Panc1 (cell line): ENCODE data around the gene RNPS1.

Source experiments
- POLR2AphosphoS5 ChIP-seq: IDR thresholded peaks from 2 replicates; pipeline ENCODE4 v1.6.1; 2012; ENCODE audit warnings: mild to moderate bottlenecking, low read depth, low read length, moderate library complexity
- SIN3A ChIP-seq: IDR thresholded peaks from 2 replicates; pipeline ENCODE4 v1.6.1; 2012; ENCODE audit warnings: low read depth, mild to moderate bottlenecking, low read length, moderate library complexity, borderline replicate concordance; ENCODE audit not compliant: insufficient read depth
- TCF7L2 ChIP-seq: IDR thresholded peaks from 2 replicates; pipeline ENCODE4 v1.6.1; 2011; ENCODE audit warnings: mild to moderate bottlenecking, low read depth, low read length, inconsistent platforms
- TF ChIP-seq, protein P1 (sequence below): fragments of 450-650 bp; IDR thresholded peaks from 2 replicates; pipeline ENCODE4 v1.5.1; 2017; ENCODE audit warnings: mild to moderate bottlenecking

DNA sequence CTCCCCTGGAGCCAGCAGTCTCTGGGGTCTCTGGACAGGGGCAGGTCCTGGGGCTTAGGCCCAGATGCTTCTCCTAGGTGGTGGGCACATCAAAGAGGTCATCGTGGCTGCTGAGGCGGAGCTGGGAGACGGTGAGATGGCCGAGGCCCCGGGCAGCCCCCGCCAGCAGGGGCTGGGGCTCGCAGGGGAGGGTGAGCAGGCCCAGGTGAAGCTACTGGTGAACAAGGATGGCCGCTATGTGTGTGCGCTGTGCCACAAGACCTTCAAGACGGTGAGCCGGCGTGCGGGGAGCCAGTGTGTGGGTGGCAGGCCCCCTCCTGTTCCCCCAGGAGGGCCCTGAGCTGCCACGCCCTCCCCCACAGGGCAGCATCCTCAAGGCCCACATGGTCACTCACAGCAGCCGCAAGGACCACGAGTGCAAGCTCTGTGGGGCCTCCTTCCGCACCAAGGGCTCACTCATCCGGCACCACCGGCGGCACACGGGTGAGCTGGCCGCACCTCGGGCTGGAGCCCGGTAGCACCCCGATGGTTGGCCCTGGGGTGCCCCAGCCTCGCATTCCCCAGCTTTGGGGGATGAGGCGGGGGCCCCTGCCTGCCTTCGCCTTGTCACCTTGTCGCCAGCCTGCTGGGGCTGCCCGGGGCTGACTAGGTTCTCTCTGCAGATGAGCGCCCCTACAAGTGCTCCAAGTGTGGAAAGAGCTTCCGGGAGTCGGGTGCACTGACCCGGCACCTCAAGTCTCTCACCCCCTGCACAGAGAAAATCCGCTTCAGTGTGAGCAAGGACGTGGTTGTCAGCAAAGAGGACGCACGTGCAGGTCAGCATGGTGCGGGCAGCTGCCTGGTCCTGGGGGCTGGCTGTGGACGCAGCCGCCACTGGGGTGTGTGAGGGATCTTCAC is 35.6 kb downstream of the RNPS1 start:
- TF ChIP-seq TCF7L2 (no peak), SIN3A (no peak), POLR2AphosphoS5 (no peak)
- TF ChIP-seq, protein P1, sequence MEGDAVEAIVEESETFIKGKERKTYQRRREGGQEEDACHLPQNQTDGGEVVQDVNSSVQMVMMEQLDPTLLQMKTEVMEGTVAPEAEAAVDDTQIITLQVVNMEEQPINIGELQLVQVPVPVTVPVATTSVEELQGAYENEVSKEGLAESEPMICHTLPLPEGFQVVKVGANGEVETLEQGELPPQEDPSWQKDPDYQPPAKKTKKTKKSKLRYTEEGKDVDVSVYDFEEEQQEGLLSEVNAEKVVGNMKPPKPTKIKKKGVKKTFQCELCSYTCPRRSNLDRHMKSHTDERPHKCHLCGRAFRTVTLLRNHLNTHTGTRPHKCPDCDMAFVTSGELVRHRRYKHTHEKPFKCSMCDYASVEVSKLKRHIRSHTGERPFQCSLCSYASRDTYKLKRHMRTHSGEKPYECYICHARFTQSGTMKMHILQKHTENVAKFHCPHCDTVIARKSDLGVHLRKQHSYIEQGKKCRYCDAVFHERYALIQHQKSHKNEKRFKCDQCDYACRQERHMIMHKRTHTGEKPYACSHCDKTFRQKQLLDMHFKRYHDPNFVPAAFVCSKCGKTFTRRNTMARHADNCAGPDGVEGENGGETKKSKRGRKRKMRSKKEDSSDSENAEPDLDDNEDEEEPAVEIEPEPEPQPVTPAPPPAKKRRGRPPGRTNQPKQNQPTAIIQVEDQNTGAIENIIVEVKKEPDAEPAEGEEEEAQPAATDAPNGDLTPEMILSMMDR: no peak
